Spleen (tissue), 7 donors: ENCODE results near the gene TMEM163.

Experiments used
- CTCF ChIP-seq, 11 experiments: fragments of 200-600 bp in 7 of 11; fragments of 450-650 bp in 4 of 11; sonication (generic) in 4 of 11; IDR thresholded peaks in 8 of 11; conservative IDR thresholded peaks in 3 of 11; 1 replicate in 7 of 11; 2 replicates in 4 of 11; pipeline versions ENCODE4 v1.4.0 to v1.8.0; 2016 to 2021; ENCODE audit warnings: antibody characterized with exemption in 11 of 11, inconsistent platforms in 4 of 11, mild to moderate bottlenecking in 1 of 11
- POLR2A ChIP-seq, 3 donors: fragments of 450-650 bp; IDR thresholded peaks; one replicate each; pipeline ENCODE4 v1.5.1; 2017; ENCODE audit warnings: antibody characterized with exemption in 3 of 3, mild to moderate bottlenecking in 1 of 3
- donor health status: DM: no; HTN: no; CAD: no; lungs with moderate emphysema.
- donor health status: DM: no; HTN: no; CAD: no.
- donor health status: DM: no; HTN: no; CAD: no.

- TF ChIP-seq CTCF (IDR thresholded peaks at IDR 0.05 in 8 of 11, conservative IDR thresholded peaks at IDR 0.05 in 3 of 11), result no peak
- no peak for TF ChIP-seq POLR2A (IDR thresholded peaks at IDR 0.05)
These were observed 140.5 kb downstream of the TMEM163 start for GRCh38 chr2:134578316-134578715.
